ENCODE measurements around the gene CTDP1. TPM values are rescaled to one million over a fixed set of nuclear protein-coding genes. Genes with fewer than 3 reads are reported as not detected.

Gene CTDP1
- total RNA-seq, 1 experiment from 2014 or later: 31.7 TPM

GRCh38 chr18:79715280-79715679, 35.7 kb downstream of the CTDP1 start:
- no peaks in the 10 kb centered on the region for H3K9me3 ChIP-seq (ENCODE audit: low read length)
- H3K9me2 ChIP-seq (replicated peaks; ENCODE audit: low read length): no peaks in the 10 kb centered on the region
- intact Hi-C loops (cut with micrococcal nuclease): no loop called here
- ATAC-seq (no peak), DNase-seq (no peak)
- H2AFZ ChIP-seq (ENCODE audit: low read length): no peak overlapping the region
- no TSS peak for BruUV-seq (replicated peaks)
- H3K4me1 ChIP-seq (ENCODE audit: insufficient read depth, low read length): no peaks in the 10 kb centered on the region
- ChIA-PET POLR2A (ENCODE audit: unreplicated experiment) (no interaction called here), CTCF (no interaction called here)
- no peak overlapping the region for H3K4me2 ChIP-seq (ENCODE audit: low read length)
- H3F3A ChIP-seq (ENCODE audit: low read length, unreplicated experiment): no peaks in the 10 kb centered on the region
- TF ChIP-seq EZH2 (IDR thresholded peaks at IDR 0.05; ENCODE audit: low read length, unreplicated experiment): no peak
- no peak for TF ChIP-seq CTCF (conservative IDR thresholded peaks at IDR 0.05; ENCODE audit: low read depth, low read length)
- no peak for TF ChIP-seq EZH2phosphoT487 (IDR thresholded peaks at IDR 0.05; ENCODE audit: borderline replicate concordance, low read length)
- no peaks in the 10 kb centered on the region for H3K79me2 ChIP-seq (ENCODE audit: low read length)
- H3K27ac ChIP-seq (ENCODE audit: low read length): no peak overlapping the region
- no peak overlapping the region for H3K4me3 ChIP-seq (ENCODE audit: low read length)
- H3K9ac ChIP-seq (ENCODE audit: low read length): no peak overlapping the region
- no peaks in the 10 kb centered on the region for H4K20me1 ChIP-seq (ENCODE audit: low read length)
- no peaks in the 10 kb centered on the region for H3K27me3 ChIP-seq (ENCODE audit: low read length)
- peaks cover 17% of the 10 kb centered on the region; the same call in 1 of the 2 replicates for H3K36me3 ChIP-seq (ENCODE audit: low read depth, low read length)

DNA sequence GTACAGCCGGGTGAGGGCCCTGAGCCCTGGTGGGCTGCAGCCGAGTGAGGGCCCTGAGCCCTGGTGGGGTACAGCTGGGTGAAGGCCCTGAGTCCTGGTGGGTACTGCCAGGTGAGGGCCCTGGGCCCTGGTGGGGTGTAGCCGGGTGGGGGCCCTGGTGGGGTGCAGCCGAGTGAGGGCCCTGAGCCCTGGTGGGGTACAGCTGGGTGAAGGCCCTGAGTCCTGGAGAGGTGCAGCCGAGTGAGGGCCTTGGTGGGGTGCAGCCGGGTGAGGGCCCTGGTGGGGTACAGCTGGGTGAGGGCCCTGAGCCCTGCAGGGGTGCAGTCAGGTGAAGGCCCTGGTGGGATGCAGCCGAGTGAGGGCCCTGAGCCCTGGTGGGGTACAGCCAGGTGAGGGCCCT, 37.5 kb downstream of the CTDP1 start:
- H3K9me3 ChIP-seq (ENCODE audit: low read length): no peaks in the 10 kb centered on the region

DNA sequence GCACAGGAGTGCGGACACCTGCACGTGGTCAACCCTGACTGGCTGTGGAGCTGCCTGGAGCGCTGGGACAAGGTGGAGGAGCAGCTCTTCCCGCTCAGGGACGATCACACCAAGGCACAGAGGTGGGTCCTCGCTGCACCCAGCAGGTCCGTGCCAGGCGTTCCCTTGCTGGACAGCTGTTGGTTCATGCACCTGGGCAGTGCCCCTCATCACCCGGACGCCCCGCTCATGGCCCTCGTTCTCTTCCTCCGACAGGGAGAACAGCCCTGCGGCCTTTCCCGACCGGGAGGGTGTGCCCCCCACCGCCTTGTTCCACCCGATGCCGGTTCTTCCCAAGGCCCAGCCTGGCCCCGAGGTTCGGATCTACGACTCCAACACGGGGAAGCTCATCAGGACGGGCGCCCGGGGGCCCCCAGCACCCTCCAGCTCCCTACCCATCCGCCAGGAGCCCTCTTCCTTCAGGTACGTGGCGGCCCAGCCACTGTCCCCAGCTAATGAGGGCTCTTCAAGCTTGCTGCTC, 38.0 kb downstream of the CTDP1 start:
- DNase-seq: no peak
- no peaks in the 10 kb centered on the region for H3K9me3 ChIP-seq (ENCODE audit: low read length)
- H3K9me2 ChIP-seq (replicated peaks; ENCODE audit: low read length): no peaks in the 10 kb centered on the region
- ATAC-seq: no peak
- H3K27me3 ChIP-seq (ENCODE audit: low read length): no peaks in the 10 kb centered on the region
- no peak overlapping the region for H3K4me3 ChIP-seq (ENCODE audit: low read length)
- TF ChIP-seq EZH2 (IDR thresholded peaks at IDR 0.05; ENCODE audit: low read length, unreplicated experiment) (no peak), EZH2phosphoT487 (IDR thresholded peaks at IDR 0.05; ENCODE audit: borderline replicate concordance, low read length) (no peak), CTCF (conservative IDR thresholded peaks at IDR 0.05; ENCODE audit: low read depth, low read length) (no peak)
- H3K36me3 ChIP-seq (ENCODE audit: low read depth, low read length): peaks cover 23% of the 10 kb centered on the region; the same call in 1 of the 2 replicates
- H3K4me1 ChIP-seq (ENCODE audit: insufficient read depth, low read length): no peaks in the 10 kb centered on the region
- no peak overlapping the region for H3K4me2 ChIP-seq (ENCODE audit: low read length)
- ChIA-PET CTCF (no interaction called here), POLR2A (ENCODE audit: unreplicated experiment) (no interaction called here)
- no peaks in the 10 kb centered on the region for H4K20me1 ChIP-seq (ENCODE audit: low read length)
- intact Hi-C loops (cut with micrococcal nuclease): no loop called here
- H3K27ac ChIP-seq (ENCODE audit: low read length): no peak overlapping the region
- H3K9ac ChIP-seq (ENCODE audit: low read length): no peak overlapping the region
- H2AFZ ChIP-seq (ENCODE audit: low read length): no peak overlapping the region
- H3F3A ChIP-seq (ENCODE audit: low read length, unreplicated experiment): no peaks in the 10 kb centered on the region
- BruUV-seq (replicated peaks): no TSS peak
- no peaks in the 10 kb centered on the region for H3K79me2 ChIP-seq (ENCODE audit: low read length)

More for the DNA sequence above, 37.5 kb downstream of the CTDP1 start:
- intact Hi-C loops (cut with micrococcal nuclease): no loop called here
- H3K4me1 ChIP-seq (ENCODE audit: insufficient read depth, low read length): no peaks in the 10 kb centered on the region
- H3K9ac ChIP-seq (ENCODE audit: low read length): no peak overlapping the region
- no peak overlapping the region for H3K4me3 ChIP-seq (ENCODE audit: low read length)
- BruUV-seq (replicated peaks): no TSS peak
- no peaks in the 10 kb centered on the region for H3K79me2 ChIP-seq (ENCODE audit: low read length)
- no peak overlapping the region for H2AFZ ChIP-seq (ENCODE audit: low read length)
- no peaks in the 10 kb centered on the region for H4K20me1 ChIP-seq (ENCODE audit: low read length)
- ATAC-seq (no peak), DNase-seq (no peak)
- H3K36me3 ChIP-seq (ENCODE audit: low read depth, low read length): peaks cover 24% of the 10 kb centered on the region; the same call in 1 of the 2 replicates
- no peak overlapping the region for H3K27ac ChIP-seq (ENCODE audit: low read length)
- H3K4me2 ChIP-seq (ENCODE audit: low read length): no peak overlapping the region
- POLR2A ChIA-PET (ENCODE audit: unreplicated experiment): no interaction called here
- no peaks in the 10 kb centered on the region for H3F3A ChIP-seq (ENCODE audit: low read length, unreplicated experiment)
- H3K27me3 ChIP-seq (ENCODE audit: low read length): no peaks in the 10 kb centered on the region
- CTCF ChIA-PET: no interaction called here
- H3K9me2 ChIP-seq (replicated peaks; ENCODE audit: low read length): no peaks in the 10 kb centered on the region
- no peak for TF ChIP-seq EZH2phosphoT487 (IDR thresholded peaks at IDR 0.05; ENCODE audit: borderline replicate concordance, low read length)
- no peak for TF ChIP-seq EZH2 (IDR thresholded peaks at IDR 0.05; ENCODE audit: low read length, unreplicated experiment)
